Endothelial cell of umbilical vein (primary cell): ENCODE measurements around the gene JARID2. TPM values are rescaled to one million over a fixed set of nuclear protein-coding genes. Genes with fewer than 3 reads are reported as not detected.

Experiments
- BruUV-seq: library from RNA; stranded (reverse); fragments of 400-500 nt; replicated peaks from 2 replicates; lab custom pipeline; 2021; lab: Mats Ljungman, UMichigan
- CTCF ChIA-PET: fragments of 300-600, 350-600 bp; sonication (Branson Sonifier 250); formaldehyde crosslinking; loops from one replicate; lab custom pipeline; 2021; ENCODE audit warnings: antibody characterized with exemption, inconsistent platforms; lab: Charles Lee
- POLR2A ChIA-PET: fragments of 300-600, 350-600 bp; sonication (Branson Sonifier 250); formaldehyde crosslinking; loops from one replicate; lab custom pipeline; 2021; ENCODE audit warnings: antibody characterized with exemption, inconsistent platforms; lab: Charles Lee
- DNase-seq: peaks from one replicate; pipeline ENCODE4 v3.0.0-alpha.2; 2011; ENCODE audit warnings: low read depth, low spot score
- FAIRE-seq: peaks from 2 replicates; lab custom pipeline; 2011; peaks lifted over from hg19 to GRCh38; lab: Jason Lieb, UNC
- H2AFZ ChIP-seq: 2 replicates; pipeline ENCODE4 v1.6.0; 2012; ENCODE audit warnings: low read depth, low read length, control low read depth, inconsistent platforms
- H3K27ac ChIP-seq: 2 replicates; pipeline ENCODE4 v1.5.1; 2011; ENCODE audit warnings: low read depth, mild to moderate bottlenecking, control low read depth, low read length, moderate library complexity; ENCODE audit not compliant: insufficient read depth
- H3K27me3 ChIP-seq, 2 experiments: 2 replicates each; pipeline versions ENCODE4 v1.6.0 to v1.6.1; 2011; ENCODE audit warnings: low read length in 2 of 2, mixed read lengths in 1 of 2; ENCODE audit not compliant: control insufficient read depth in 2 of 2, insufficient read depth in 2 of 2
- H3K36me3 ChIP-seq, 2 experiments: 2 replicates in 1 of 2; 3 replicates in 1 of 2; pipeline ENCODE4 v1.5.1; 2011; ENCODE audit warnings: low read length in 2 of 2, mild to moderate bottlenecking in 1 of 2, moderate library complexity in 1 of 2; ENCODE audit not compliant: control insufficient read depth in 2 of 2, insufficient read depth in 2 of 2; ENCODE audit errors: extremely low read depth in 1 of 2
- H3K4me1 ChIP-seq: 3 replicates; pipeline ENCODE4 v1.5.1; 2011; ENCODE audit warnings: mild to moderate bottlenecking, low read length; ENCODE audit not compliant: control insufficient read depth, insufficient read depth; ENCODE audit errors: extremely low read depth
- H3K4me2 ChIP-seq: 2 replicates; pipeline ENCODE4 v1.6.1; 2011; ENCODE audit warnings: low read length, control low read depth, mixed read lengths; ENCODE audit not compliant: insufficient read depth
- H3K4me3 ChIP-seq, 3 experiments: fragments of 200-600 bp in 1 of 3; sonication (generic), shearing (Covaris generic) in 1 of 3; replicated peaks in 1 of 3; 2 replicates each; pipeline ENCODE4 v1.5.1; 2011 to 2016; ENCODE audit warnings: control low read depth in 3 of 3, low read length in 3 of 3, mild to moderate bottlenecking in 2 of 3, inconsistent platforms in 1 of 3, low read depth in 1 of 3, moderate library complexity in 1 of 3; ENCODE audit not compliant: insufficient read depth in 1 of 3
- H3K79me2 ChIP-seq: 2 replicates; pipeline ENCODE4 v1.6.0; 2012; ENCODE audit warnings: low read length, inconsistent platforms; ENCODE audit not compliant: control insufficient read depth, insufficient read depth
- H3K9ac ChIP-seq: replicated peaks from 2 replicates; pipeline ENCODE3; 2011; ENCODE audit warnings: low read length, control low read depth; ENCODE audit not compliant: insufficient read depth; ENCODE audit errors: extremely low read depth
- H3K9me1 ChIP-seq: replicated peaks from 3 replicates; pipeline ENCODE4 v1.6.0; 2011; ENCODE audit warnings: mild to moderate bottlenecking, low read length; ENCODE audit not compliant: control insufficient read depth, insufficient read depth; ENCODE audit errors: extremely low read depth
- H3K9me3 ChIP-seq: replicated peaks from 2 replicates; pipeline ENCODE4 v1.5.1; 2012; ENCODE audit warnings: low read length, inconsistent platforms; ENCODE audit not compliant: control insufficient read depth, insufficient read depth
- H4K20me1 ChIP-seq: replicated peaks from 2 replicates; pipeline ENCODE3; 2011; ENCODE audit warnings: mild to moderate bottlenecking, low read length; ENCODE audit not compliant: control insufficient read depth, insufficient read depth; ENCODE audit errors: extremely low read depth
- CTCF ChIP-seq, 2 donors: IDR thresholded peaks; 1 replicate in 1 of 2; 2 replicates in 1 of 2; pipeline ENCODE4 v1.5.1; 2011; ENCODE audit warnings: low read length in 2 of 2, mild to moderate bottlenecking in 2 of 2, moderate library complexity in 2 of 2, control low read depth in 1 of 2, inconsistent platforms in 1 of 2, low read depth in 1 of 2; ENCODE audit not compliant: insufficient read depth in 1 of 2; ENCODE audit errors: extremely low read depth in 1 of 2
- EZH2 ChIP-seq: IDR thresholded peaks from 2 replicates; pipeline ENCODE4 v1.6.1; 2012; ENCODE audit warnings: borderline replicate concordance, low read depth, mild to moderate bottlenecking, moderate library complexity, low read length, inconsistent platforms; ENCODE audit not compliant: severe bottlenecking
- FOS ChIP-seq: IDR thresholded peaks from 2 replicates; pipeline ENCODE4 v1.6.1; 2011; ENCODE audit warnings: mild to moderate bottlenecking, low read length, moderate library complexity, borderline replicate concordance; ENCODE audit not compliant: insufficient read depth
- GATA2 ChIP-seq: IDR thresholded peaks from 2 replicates; pipeline ENCODE4 v1.7.0; 2011; ENCODE audit warnings: low read depth, mild to moderate bottlenecking, moderate library complexity, mixed read lengths, low read length; ENCODE audit not compliant: insufficient read length, insufficient read depth
- JUN ChIP-seq: IDR thresholded peaks from 2 replicates; pipeline ENCODE4 v1.6.1; 2011; ENCODE audit warnings: borderline replicate concordance, low read depth; ENCODE audit not compliant: insufficient read length, insufficient read depth
- MAX ChIP-seq: IDR thresholded peaks from 2 replicates; pipeline ENCODE4 v1.6.1; 2011; ENCODE audit not compliant: insufficient read depth, insufficient read length
- MYC ChIP-seq: IDR thresholded peaks from one replicate; pipeline ENCODE4 v1.6.1; 2011; ENCODE audit warnings: mild to moderate bottlenecking, low read depth, low read length
- POLR2A ChIP-seq: IDR thresholded peaks from 2 replicates; pipeline ENCODE4 v1.6.1; 2012; ENCODE audit warnings: low read depth, mild to moderate bottlenecking, control low read depth, low read length
- POLR2AphosphoS5 ChIP-seq: IDR thresholded peaks from 2 replicates; pipeline ENCODE4 v1.6.1; 2012; ENCODE audit warnings: low read depth, mild to moderate bottlenecking, control low read depth, low read length, moderate library complexity; ENCODE audit not compliant: insufficient read depth
- dilution Hi-C: fragments of 300-500 bp; cut with MboI; formaldehyde crosslinking; loops from one replicate; pipeline ENCODE4 v1.15.0; 2019; ENCODE audit warnings: low sequenced_read_pairs; ENCODE audit not compliant: extremely low pct_ligation_motif_present
- intact Hi-C: fragments of 100-400 bp; cut with micrococcal nuclease; formaldehyde crosslinking; loops from one replicate; pipeline ENCODE4 v1.10.0; 2022
- polyA plus RNA-seq, 4 experiments: library from polyadenylated mRNA; depleted of rRNA in 3 of 4; stranded (reverse) in 3 of 4; unstranded in 1 of 4; fragments of >200 nt; gene quantifications; 2 replicates each; pipeline versions ENCODE4 v1.2.1 to v1.2.3, GENCODE V29; 2011 to 2012; ENCODE audit warnings: missing spikeins in 1 of 4
- total RNA-seq: library from RNA; stranded (reverse); gene quantifications from 2 replicates; pipeline ENCODE4 v1.2.3, GENCODE V29; 2021

Gene JARID2
- total and polyA plus RNA-seq, 2 donors (not counting 3 experiments of a cell fraction or from before 2014, with no cell fraction given): 2.9 to 10.6 TPM

GRCh38 chr6:15343490-15344191, 97.8 kb downstream of the JARID2 start:
- POLR2A ChIA-PET: no interaction called here

More at GRCh38 chr6:15343490-15344191, 97.8 kb downstream of the JARID2 start:
- peaks cover 2% of the 10 kb centered on the region for H3K79me2 ChIP-seq
- no peak overlapping the region for H3K27ac ChIP-seq
- no peaks in the 10 kb centered on the region for H3K36me3 ChIP-seq
- intact Hi-C loops: no loop called here
- no peaks in the 10 kb centered on the region for H3K9me1 ChIP-seq
- CTCF ChIA-PET: no interaction called here
- no peak overlapping the region for H3K4me2 ChIP-seq
- TF ChIP-seq GATA2 (no peak), EZH2 (no peak), POLR2A (no peak), CTCF (IDR thresholded peaks at IDR 0.05; ENCODE audit: extremely low read depth in 1 of 2, insufficient read depth in 1 of 2, low read depth in 1 of 2, low read length in 2 of 2) (no peak), JUN (no peak), FOS (no peak), MAX (no peak), MYC (no peak), POLR2AphosphoS5 (no peak)
- no peak overlapping the region for H2AFZ ChIP-seq
- BruUV-seq: no TSS peak
- H3K27me3 ChIP-seq: no peaks in the 10 kb centered on the region
- DNase-seq (no peak), FAIRE-seq (no peak)
- dilution Hi-C loops: no loop called here
- peaks cover 5% of the 10 kb centered on the region for H3K4me1 ChIP-seq
- no peak overlapping the region for H3K9ac ChIP-seq
- peaks cover 4% of the 10 kb centered on the region for H4K20me1 ChIP-seq
- no peak overlapping the region for H3K4me3 ChIP-seq
- no peaks in the 10 kb centered on the region for H3K9me3 ChIP-seq
